ENCODE data around the gene PISD. TPM values are rescaled to one million over a fixed set of nuclear protein-coding genes. Genes with fewer than 3 reads are reported as not detected.
"Not testable (repeated sequence)": the region's sequence is repeated elsewhere in the genome, so short reads cannot be mapped to it uniquely, and the experiment has no call there.

Gene PISD
- total and polyA plus RNA-seq, 7 donors = 10.2 to 24.2 (median 16.3) TPM

- Histone ChIP-seq H3K9me3 (no peaks in the 10 kb centered on the region), H3K36me3 (ENCODE audit: insufficient read depth in 1 of 2, low read depth in 1 of 2) (peaks cover 0 to 37% of the 10 kb centered on the region in 2 donors), H3K4me1 (peaks cover 26% of the 10 kb centered on the region), H3K4me3 (no peak overlapping the region), H3K27ac (no peak overlapping the region), H3K27me3 (ENCODE audit: insufficient read depth in 3 of 3, low read length in 2 of 3) (no peaks in the 10 kb centered on the region)
- WGBS, 3 donors = 50 to 65% (median 62%) methylated on average over 17 of the region's 17 CpGs
- peak in 1 of 2 donors; percentile 18 for DNase-seq
- intact Hi-C loops (cut with DNase I) = no loop called here
- no peak for ATAC-seq
- TF ChIP-seq CTCF (IDR thresholded peaks at IDR 0.05) = no peak
Observed at GRCh38 chr22:31681349-31682345, 19.6 kb upstream of the PISD start.

GRCh38 chr22:31680861-31681341, 18.9 kb upstream of the PISD start:
- H3K27ac ChIP-seq = no peak overlapping the region
- H3K9me3 ChIP-seq = no peaks in the 10 kb centered on the region
- intact Hi-C loops (cut with DNase I) = no loop called here
- H3K27me3 ChIP-seq (ENCODE audit: insufficient read depth in 3 of 3, low read length in 2 of 3) = no peaks in the 10 kb centered on the region
- no peak for TF ChIP-seq CTCF (IDR thresholded peaks at IDR 0.05)
- H3K36me3 ChIP-seq (ENCODE audit: insufficient read depth in 1 of 2, low read depth in 1 of 2) = peaks cover 0 to 30% of the 10 kb centered on the region in 2 donors
- DNase-seq (no peak), ATAC-seq (no peak)
- 29 to 34% (median 30%) methylated on average over 9 of the region's 9 CpGs for WGBS, 3 donors
- no peak overlapping the region for H3K4me3 ChIP-seq
- peaks cover 26% of the 10 kb centered on the region for H3K4me1 ChIP-seq

GRCh38 chr22:31678748-31679147, 16.7 kb upstream of the PISD start:
- Histone ChIP-seq H3K4me3 (no peak overlapping the region), H3K9me3 (no peaks in the 10 kb centered on the region), H3K36me3 (ENCODE audit: insufficient read depth in 1 of 2, low read depth in 1 of 2) (peaks cover 0 to 10% of the 10 kb centered on the region in 2 donors), H3K27ac (no peak overlapping the region), H3K4me1 (peaks cover 26% of the 10 kb centered on the region), H3K27me3 (ENCODE audit: insufficient read depth in 3 of 3, low read length in 2 of 3) (no peaks in the 10 kb centered on the region)
- intact Hi-C loops (cut with DNase I) = no loop called here
- no peak for TF ChIP-seq CTCF (IDR thresholded peaks at IDR 0.05)
- WGBS, 3 donors = 87 to 94% (median 89%) methylated on average over 7 of the region's 7 CpGs
- DNase-seq = no peak
- no peak for ATAC-seq

- intact Hi-C loops (cut with DNase I) = no loop called here
Observed at GRCh38 chr22:31676700-31677099, 14.7 kb upstream of the PISD start.

GRCh38 chr22:31674219-31674618, 12.2 kb upstream of the PISD start:
- H3K9me3 ChIP-seq; ATAC-seq; DNase-seq; H3K4me1 ChIP-seq; H3K27ac ChIP-seq; intact Hi-C loops (cut with DNase I); H3K27me3 ChIP-seq (ENCODE audit: insufficient read depth in 3 of 3, low read length in 2 of 3); H3K36me3 ChIP-seq (ENCODE audit: insufficient read depth in 1 of 2, low read depth in 1 of 2); H3K4me3 ChIP-seq: not testable (repeated sequence)
- 84 to 86% (median 85%) methylated on average over 5 of the region's 5 CpGs for WGBS, 3 donors

More at GRCh38 chr22:31676700-31677099, 14.7 kb upstream of the PISD start:
- no peak for TF ChIP-seq CTCF (IDR thresholded peaks at IDR 0.05)
- no peaks in the 10 kb centered on the region for H3K9me3 ChIP-seq
- peak; percentile 97 to 99 (median 98) for ATAC-seq
- H3K36me3 ChIP-seq (ENCODE audit: insufficient read depth in 1 of 2, low read depth in 1 of 2) = no peaks in the 10 kb centered on the region
- peaks cover 19% of the 10 kb centered on the region for H3K4me1 ChIP-seq
- 0 to 2% (median 2%) methylated on average over 25 of the region's 25 CpGs for WGBS, 3 donors
- H3K27me3 ChIP-seq (ENCODE audit: insufficient read depth in 3 of 3, low read length in 2 of 3) = no peaks in the 10 kb centered on the region
- peak; percentile 95 for DNase-seq
- peak overlapping the region; percentile 66 for H3K4me3 ChIP-seq
- H3K27ac ChIP-seq = peak overlapping the region; percentile 69

GRCh38 chr22:31668849-31669248, 6.8 kb upstream of the PISD start:
- H3K36me3 ChIP-seq (ENCODE audit: insufficient read depth in 1 of 2, low read depth in 1 of 2); H3K9me3 ChIP-seq; H3K27me3 ChIP-seq (ENCODE audit: insufficient read depth in 3 of 3, low read length in 2 of 3); H3K4me3 ChIP-seq; ATAC-seq; H3K4me1 ChIP-seq; intact Hi-C loops (cut with DNase I); DNase-seq; H3K27ac ChIP-seq: not testable (repeated sequence)
- WGBS, 3 donors = 81 to 88% (median 81%) methylated on average over 4 of the region's 4 CpGs
